ENCODE measurements around the gene MBNL2.

Gene MBNL2

DNA sequence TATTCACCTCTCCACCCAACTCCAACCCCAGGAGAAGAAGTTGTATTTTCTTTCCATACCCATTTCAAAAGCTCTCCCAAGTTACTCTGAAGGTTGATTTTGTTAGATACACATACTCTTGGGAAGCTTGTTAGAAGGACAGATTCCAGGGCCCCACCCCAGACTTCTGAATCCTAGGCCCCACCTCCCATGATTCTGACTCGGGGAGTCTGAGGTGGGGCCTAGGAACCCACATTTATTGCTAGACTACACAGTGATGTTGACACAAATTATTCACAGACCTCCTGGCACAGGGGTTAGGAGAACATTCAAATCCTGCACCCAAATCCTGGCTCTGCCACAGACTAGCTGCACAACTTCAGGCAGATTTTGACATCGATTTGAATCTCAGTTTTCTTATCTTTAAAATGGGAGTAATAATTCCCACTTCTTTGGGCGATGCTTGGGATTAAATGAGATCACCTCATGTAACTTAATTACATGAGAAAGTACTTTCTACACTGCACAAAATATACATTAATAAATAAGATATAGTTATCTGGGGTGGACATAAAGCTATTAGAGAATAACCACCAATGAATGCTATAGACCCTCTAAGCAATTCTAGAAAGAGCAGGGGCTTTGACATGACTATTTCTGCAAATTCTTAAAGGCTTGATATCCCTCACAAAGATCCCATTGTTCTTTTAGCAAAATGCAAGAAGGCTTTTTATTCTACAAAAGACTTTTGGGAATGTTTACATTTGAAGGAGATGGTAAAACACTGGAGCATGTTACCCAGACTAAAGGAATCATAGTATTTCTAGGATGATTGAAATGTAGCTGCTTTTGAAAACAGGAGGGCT lies 18.0 kb downstream of the MBNL2 start:
- Histone ChIP-seq H3K9me3 (ENCODE audit: insufficient read depth, low read length) (no peaks in the 10 kb centered on the region), H3K36me3 (replicated peaks; ENCODE audit: low read depth, low read length) (no peaks in the 10 kb centered on the region), H4K20me1 (ENCODE audit: insufficient read depth, low read length) (peaks cover 9% of the 10 kb centered on the region; the same call in 1 of the 2 replicates), H3K4me2 (ENCODE audit: low read length) (no peak overlapping the region), H3K27me3 (ENCODE audit: low read depth, low read length) (no peaks in the 10 kb centered on the region), H3K79me2 (ENCODE audit: low read length) (no peaks in the 10 kb centered on the region), H3K4me3 (ENCODE audit: low read length) (no peak overlapping the region), H2AFZ (ENCODE audit: low read depth, low read length) (no peak overlapping the region), H3K27ac (ENCODE audit: low read length) (no peak overlapping the region), H3K4me1 (ENCODE audit: low read length) (no peaks in the 10 kb centered on the region), H3K9ac (ENCODE audit: low read length) (no peak overlapping the region)
- TF ChIP-seq EZH2phosphoT487 (IDR thresholded peaks at IDR 0.05; ENCODE audit: low read depth) = no peak

DNA sequence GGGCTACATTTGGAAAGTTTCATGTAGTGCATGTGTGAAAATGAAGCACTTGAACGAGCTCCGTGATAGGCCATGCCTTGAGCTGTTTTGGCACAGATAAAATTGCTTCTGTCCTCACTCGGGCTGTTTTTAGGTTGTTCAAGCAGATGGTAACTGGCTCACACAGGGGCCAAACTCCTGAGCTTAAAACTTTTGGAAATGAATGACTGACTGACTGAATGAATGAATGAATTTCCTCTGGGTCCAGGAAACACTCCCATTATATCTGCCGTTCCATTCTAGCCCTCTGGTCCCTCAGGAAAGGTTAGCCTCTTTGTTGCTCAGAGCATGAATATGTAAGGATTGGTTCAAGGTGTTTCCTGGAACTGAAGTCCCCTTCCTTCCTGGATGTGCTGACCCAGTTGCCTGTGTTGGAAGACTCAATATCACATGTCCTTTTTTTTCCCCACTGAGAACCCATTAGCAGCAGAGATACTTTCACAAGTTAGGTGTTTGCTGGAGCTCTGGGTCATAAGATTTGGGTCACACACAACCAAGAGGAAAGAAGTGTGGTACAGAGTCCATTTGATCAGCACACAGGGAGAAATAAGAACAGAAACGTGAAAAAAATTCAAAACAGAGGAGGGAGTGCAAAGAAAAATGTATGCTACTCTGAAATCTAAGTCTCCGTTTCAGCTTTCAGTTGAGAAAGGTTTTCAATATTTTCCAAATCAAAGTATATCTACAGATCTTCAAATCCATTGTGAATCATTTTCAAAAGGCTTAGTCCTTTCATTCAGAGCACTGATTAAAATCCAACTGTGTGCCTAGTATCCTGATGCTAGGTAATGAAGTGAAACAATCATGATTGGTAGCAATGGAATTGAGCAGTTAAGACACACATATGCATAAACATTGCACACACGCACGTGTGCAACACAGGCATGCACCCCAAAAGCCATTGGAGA lies 18.9 kb downstream of the MBNL2 start:
- no peaks in the 10 kb centered on the region for H3K9me3 ChIP-seq (ENCODE audit: insufficient read depth, low read length)
- no peak overlapping the region for H3K4me3 ChIP-seq (ENCODE audit: low read length)
- no peak overlapping the region for H3K9ac ChIP-seq (ENCODE audit: low read length)
- H3K27me3 ChIP-seq (ENCODE audit: low read depth, low read length) = no peaks in the 10 kb centered on the region
- H4K20me1 ChIP-seq (ENCODE audit: insufficient read depth, low read length) = peaks cover 9% of the 10 kb centered on the region; the same call in 1 of the 2 replicates
- H3K79me2 ChIP-seq (ENCODE audit: low read length) = no peaks in the 10 kb centered on the region
- TF ChIP-seq, protein P1, sequence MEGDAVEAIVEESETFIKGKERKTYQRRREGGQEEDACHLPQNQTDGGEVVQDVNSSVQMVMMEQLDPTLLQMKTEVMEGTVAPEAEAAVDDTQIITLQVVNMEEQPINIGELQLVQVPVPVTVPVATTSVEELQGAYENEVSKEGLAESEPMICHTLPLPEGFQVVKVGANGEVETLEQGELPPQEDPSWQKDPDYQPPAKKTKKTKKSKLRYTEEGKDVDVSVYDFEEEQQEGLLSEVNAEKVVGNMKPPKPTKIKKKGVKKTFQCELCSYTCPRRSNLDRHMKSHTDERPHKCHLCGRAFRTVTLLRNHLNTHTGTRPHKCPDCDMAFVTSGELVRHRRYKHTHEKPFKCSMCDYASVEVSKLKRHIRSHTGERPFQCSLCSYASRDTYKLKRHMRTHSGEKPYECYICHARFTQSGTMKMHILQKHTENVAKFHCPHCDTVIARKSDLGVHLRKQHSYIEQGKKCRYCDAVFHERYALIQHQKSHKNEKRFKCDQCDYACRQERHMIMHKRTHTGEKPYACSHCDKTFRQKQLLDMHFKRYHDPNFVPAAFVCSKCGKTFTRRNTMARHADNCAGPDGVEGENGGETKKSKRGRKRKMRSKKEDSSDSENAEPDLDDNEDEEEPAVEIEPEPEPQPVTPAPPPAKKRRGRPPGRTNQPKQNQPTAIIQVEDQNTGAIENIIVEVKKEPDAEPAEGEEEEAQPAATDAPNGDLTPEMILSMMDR (IDR thresholded peaks at IDR 0.05; ENCODE audit: low read depth, low read length) = no peak
- no peak for TF ChIP-seq EZH2phosphoT487 (IDR thresholded peaks at IDR 0.05; ENCODE audit: low read depth)
- H3K4me2 ChIP-seq (ENCODE audit: low read length) = no peak overlapping the region
- H3K27ac ChIP-seq (ENCODE audit: low read length) = no peak overlapping the region
- H3K36me3 ChIP-seq (replicated peaks; ENCODE audit: low read depth, low read length) = no peaks in the 10 kb centered on the region
- no peak overlapping the region for H2AFZ ChIP-seq (ENCODE audit: low read depth, low read length)
- no peaks in the 10 kb centered on the region for H3K4me1 ChIP-seq (ENCODE audit: low read length)

DNA sequence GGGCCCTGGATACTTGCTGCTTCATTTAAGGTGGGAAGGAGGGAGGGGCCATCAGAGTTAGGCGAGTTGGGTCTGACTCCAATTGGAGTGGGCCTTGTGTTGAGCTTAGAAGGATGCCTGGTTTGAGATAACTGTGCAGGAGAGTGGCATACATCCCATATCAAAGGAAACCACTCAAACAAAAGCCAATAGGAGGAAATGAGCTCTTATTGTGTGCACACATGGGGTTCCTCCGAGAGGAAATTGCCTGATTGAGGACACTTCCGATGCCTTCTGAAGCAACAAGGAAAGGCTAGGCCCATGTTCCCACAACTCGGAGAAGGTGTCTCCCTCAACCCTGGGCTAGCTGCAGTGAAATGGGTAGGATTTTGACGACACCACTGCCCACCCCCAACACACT lies 19.6 kb downstream of the MBNL2 start:
- no peak overlapping the region for H3K4me3 ChIP-seq (ENCODE audit: low read length)
- no peak overlapping the region for H3K9ac ChIP-seq (ENCODE audit: low read length)
- TF ChIP-seq, protein P1 (IDR thresholded peaks at IDR 0.05; ENCODE audit: low read depth, low read length) = no peak
- no peak for TF ChIP-seq EZH2phosphoT487 (IDR thresholded peaks at IDR 0.05; ENCODE audit: low read depth)
- no peak overlapping the region for H3K27ac ChIP-seq (ENCODE audit: low read length)
- H3K27me3 ChIP-seq (ENCODE audit: low read depth, low read length) = no peaks in the 10 kb centered on the region
- H3K4me2 ChIP-seq (ENCODE audit: low read length) = no peak overlapping the region
- no peaks in the 10 kb centered on the region for H3K9me3 ChIP-seq (ENCODE audit: insufficient read depth, low read length)
- H4K20me1 ChIP-seq (ENCODE audit: insufficient read depth, low read length) = peaks cover 9% of the 10 kb centered on the region; the same call in 1 of the 2 replicates
- no peak overlapping the region for H2AFZ ChIP-seq (ENCODE audit: low read depth, low read length)
- H3K4me1 ChIP-seq (ENCODE audit: low read length) = no peaks in the 10 kb centered on the region
- H3K79me2 ChIP-seq (ENCODE audit: low read length) = no peaks in the 10 kb centered on the region
- H3K36me3 ChIP-seq (replicated peaks; ENCODE audit: low read depth, low read length) = no peaks in the 10 kb centered on the region

DNA sequence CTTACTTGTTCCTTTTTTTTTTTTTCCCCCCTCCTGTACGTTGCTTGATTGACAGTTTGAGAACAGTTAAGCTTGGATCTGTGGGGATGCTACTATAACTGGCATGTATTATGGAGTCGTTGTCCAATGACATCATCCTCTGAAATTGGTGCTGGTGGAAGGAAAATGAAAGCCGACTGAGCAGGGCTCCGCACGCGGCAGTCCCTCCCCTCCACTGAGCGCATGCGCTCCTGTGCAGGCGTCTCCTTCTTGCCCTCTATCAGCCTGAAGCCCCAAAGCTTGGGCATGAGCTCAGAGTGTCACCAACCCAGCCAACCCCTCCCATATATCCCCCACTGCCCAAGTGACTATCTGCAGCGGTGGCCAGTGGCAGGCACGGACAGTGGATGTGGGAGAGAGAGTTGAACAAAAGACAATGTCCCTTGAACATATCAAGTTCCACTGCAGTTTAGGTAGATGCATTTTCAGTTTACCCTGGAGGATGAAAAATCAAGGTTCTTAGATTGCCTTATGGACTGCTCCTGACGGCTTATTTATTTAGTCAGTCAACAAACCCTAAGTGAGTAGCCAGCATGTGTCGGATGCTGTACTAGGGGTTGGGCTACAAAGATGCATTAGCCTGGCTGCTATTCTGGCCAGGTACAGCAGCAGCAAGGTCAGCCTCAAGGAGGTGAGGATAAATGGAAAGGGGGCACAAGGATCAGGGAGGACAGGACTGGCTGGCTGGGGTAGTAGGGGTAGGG lies 20.8 kb downstream of the MBNL2 start:
- no peaks in the 10 kb centered on the region for H3K36me3 ChIP-seq (replicated peaks; ENCODE audit: low read depth, low read length)
- no peaks in the 10 kb centered on the region for H3K4me1 ChIP-seq (ENCODE audit: low read length)
- no peak overlapping the region for H3K4me2 ChIP-seq (ENCODE audit: low read length)
- H3K4me3 ChIP-seq (ENCODE audit: low read length) = no peak overlapping the region
- H3K9me3 ChIP-seq (ENCODE audit: insufficient read depth, low read length) = no peaks in the 10 kb centered on the region
- H3K9ac ChIP-seq (ENCODE audit: low read length) = no peak overlapping the region
- TF ChIP-seq EZH2phosphoT487 (IDR thresholded peaks at IDR 0.05; ENCODE audit: low read depth) = no peak
- TF ChIP-seq, protein P1 (IDR thresholded peaks at IDR 0.05; ENCODE audit: low read depth, low read length) = no peak
- no peaks in the 10 kb centered on the region for H3K79me2 ChIP-seq (ENCODE audit: low read length)
- no peak overlapping the region for H3K27ac ChIP-seq (ENCODE audit: low read length)
- H4K20me1 ChIP-seq (ENCODE audit: insufficient read depth, low read length) = peaks cover 9% of the 10 kb centered on the region; the same call in 1 of the 2 replicates
- no peak overlapping the region for H2AFZ ChIP-seq (ENCODE audit: low read depth, low read length)
- H3K27me3 ChIP-seq (ENCODE audit: low read depth, low read length) = no peaks in the 10 kb centered on the region
